Stimulated activated CD4-positive, alpha-beta T cell treated with anti-CD3 and anti-CD28 coated beads, Interleukin-15, amount 100 ng/mL, for 24 hours (primary cell): ENCODE measurements around the gene WFIKKN1.
A peak's percentile ranks its signal among the peaks of the same experiment; 100 is the strongest.

Experiments used
- DNase-seq: peaks from one replicate; pipeline ENCODE4 v3.0.0-alpha.2; 2020

Gene WFIKKN1

DNA sequence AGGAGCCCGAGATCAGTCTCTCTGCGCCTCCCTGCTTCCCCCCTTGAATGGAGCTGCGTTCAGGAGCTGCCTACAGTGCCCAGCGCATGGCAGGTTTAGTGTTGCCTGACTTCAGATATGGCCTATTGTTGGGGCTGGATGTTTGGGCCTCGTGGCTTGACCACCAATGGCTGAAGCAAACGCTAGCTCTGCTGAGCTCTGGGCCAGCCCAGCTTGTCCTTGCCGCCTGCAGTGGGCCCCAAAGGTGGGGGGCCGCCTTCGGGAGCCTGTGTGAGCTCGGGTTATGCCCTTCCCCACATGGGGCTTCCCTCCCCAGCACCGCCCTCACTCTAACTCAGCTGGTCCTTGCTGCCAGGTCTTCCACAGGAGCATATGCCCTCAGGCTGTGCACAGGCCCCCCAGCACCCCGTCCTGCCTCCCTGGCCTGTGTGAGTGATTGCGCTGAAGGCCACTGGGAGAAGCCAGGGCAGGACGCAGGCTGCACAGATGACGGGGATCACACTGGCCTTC is 7.3 kb downstream of the WFIKKN1 start:
- no peak for DNase-seq

DNA sequence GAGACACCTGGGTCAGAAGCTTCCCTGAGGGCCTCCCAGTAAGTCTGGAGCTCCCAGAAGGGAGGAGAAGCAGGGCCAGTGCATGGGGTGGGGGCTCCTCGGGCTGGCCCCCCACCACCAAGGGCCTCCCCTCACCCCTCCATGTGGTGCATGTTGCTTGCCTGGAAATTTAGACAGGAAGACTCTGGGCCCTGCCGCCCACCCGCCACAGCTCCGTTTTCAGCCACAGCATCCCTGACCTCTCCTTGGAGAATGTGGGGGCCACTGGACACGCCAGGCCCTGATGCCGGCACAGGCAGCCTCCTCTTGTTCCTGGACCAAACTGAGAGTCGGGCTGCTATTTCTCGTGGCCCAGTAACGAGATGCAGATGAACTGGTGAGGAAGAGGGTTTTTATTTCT is 8.1 kb downstream of the WFIKKN1 start:
- DNase-seq: no peak

- no peak for DNase-seq
Observed at GRCh38 chr16:640614-641013, 9.8 kb downstream of the WFIKKN1 start.

GRCh38 chr16:641326-642188 is 10.8 kb downstream of the WFIKKN1 start, which contains the start of gene MCRIP2:
TSS of gene MCRIP2 (plus strand) at chr16:641828. CDS start at chr16:641992, 164 bp downstream.
- peak; percentile 91 for DNase-seq

DNA sequence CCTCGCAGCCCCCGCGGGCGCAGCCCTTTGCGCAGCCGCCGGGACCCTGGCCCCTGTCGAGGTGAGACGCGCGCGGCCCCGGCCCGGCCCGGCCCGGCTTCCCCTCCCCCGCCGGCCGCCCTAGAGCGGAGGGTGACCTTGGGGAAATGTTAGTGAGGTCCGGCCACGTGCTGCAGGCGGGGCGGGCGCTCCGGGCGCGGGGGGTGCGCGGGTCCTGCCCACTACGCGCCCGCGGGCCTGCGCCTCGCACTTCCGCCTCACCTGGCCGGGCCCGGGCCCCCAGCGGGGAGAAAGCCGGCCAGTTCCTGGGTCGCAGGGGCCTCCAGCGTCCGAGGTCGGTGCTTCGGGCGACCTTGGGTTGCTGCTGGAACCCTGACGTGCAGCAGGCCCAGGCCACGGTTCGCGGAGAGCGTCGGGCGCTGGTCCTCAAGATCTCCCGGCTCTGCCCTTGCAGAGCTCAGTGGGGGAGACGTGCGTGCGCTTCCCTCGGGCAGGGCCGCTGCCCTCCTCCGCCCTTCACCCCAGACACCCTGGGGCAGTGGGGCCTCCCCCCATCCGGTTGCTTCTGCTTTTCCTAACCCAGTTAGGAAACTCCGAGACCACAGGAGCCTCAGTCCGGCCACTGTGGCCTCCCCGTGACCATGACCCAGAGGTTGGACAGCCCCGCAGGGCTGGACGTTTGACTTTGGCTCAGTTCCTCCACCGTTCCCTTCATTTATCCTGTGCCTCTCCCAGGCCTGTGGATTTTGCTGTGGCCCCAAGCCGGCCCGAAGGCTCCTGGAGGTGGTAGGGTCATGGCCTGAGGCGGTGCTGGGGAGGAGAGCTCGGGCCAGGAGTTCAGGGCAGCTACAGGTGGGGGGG is 11.6 kb downstream of the WFIKKN1 start:
- peak; percentile 65 for DNase-seq

- no peak for DNase-seq
Observed at GRCh38 chr16:643050-643368, 12.2 kb downstream of the WFIKKN1 start.

DNA sequence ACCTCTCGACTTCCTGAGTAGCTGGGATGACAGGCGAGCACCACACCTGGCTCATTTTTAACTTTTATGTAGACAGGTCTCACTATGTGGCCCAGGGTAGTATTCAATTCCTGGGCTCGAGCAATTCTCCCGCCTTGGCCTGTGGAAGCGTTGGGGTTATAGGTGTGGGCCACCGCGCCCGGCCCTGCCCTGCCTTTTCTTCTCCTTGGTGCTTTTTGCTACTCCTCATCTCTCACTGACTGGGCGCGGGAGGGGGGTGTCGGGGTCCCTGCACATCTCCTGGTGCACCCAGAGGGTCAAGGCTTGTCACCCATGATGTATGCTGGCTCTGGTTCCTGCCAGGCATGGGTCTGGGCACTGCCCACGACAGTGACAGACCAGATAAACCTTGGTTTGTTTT is 13.8 kb downstream of the WFIKKN1 start:
- no peak for DNase-seq

DNA sequence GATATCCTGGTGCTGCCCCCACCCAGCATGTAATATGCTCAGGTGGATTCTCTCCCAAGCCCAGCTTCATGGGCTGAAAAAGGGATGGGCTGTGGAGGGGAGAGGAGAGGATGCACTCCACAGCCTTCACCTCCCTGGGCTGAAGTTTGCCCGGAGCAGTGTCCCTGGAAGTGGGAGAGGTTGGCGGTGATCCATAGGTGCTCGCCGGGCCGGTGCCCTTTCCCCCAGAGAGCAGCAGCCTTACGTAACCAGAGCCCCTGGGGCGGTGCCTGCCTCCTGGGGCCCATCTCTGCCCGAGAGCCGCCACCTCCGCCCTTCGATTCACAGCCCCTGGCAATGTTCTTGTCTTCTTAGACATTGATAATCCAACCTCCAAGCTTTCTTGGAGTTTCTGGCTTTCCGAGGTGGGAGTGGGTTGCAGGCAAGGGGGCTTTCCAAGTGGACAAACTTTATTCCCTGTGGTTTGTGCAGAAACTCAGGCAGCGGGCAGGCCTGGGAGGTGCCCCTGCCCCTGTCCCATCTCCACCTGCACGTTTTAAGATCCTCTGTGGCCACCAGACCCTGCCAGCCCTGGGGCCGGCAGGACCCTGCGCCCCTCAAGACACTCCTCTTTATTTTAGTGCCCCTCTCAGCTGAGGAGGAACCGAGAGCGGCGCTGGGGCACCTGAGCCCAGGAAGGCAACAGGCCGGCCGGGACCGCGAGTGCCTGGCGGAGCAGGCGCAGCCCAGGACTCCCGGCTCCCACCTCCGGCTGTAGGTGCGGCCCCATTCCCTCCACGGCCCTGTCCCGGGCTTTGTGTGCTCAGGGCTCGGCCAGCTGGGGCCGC is 15.3 kb downstream of the WFIKKN1 start:
- DNase-seq: no peak

DNA sequence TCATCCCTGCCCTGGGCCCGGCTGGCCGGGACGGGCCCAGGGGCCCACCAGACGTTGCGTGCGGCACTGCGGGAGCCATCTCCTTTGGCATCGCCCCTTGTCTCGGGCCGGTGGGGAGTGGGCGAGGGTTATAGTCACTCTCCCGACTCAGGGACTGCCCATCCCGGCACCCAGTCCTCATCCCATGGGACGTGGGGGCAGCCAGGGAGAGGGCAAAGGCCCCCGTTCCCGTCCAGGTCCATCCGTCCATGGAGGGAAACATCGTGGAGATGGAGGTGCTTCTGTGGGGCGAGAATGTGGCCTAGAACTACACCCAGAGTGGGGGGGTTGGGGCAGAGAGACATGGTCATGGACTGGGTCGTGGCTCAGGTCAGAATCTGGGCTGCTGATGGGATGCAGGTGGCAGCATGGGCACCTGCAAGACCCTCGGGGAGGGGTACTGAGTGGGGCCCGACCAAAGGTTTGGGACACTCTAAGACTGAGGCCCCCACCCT is 15.9 kb downstream of the WFIKKN1 start:
- no peak for DNase-seq

- no peak for DNase-seq
Observed at GRCh38 chr16:647173-647902, 16.6 kb downstream of the WFIKKN1 start.

DNA sequence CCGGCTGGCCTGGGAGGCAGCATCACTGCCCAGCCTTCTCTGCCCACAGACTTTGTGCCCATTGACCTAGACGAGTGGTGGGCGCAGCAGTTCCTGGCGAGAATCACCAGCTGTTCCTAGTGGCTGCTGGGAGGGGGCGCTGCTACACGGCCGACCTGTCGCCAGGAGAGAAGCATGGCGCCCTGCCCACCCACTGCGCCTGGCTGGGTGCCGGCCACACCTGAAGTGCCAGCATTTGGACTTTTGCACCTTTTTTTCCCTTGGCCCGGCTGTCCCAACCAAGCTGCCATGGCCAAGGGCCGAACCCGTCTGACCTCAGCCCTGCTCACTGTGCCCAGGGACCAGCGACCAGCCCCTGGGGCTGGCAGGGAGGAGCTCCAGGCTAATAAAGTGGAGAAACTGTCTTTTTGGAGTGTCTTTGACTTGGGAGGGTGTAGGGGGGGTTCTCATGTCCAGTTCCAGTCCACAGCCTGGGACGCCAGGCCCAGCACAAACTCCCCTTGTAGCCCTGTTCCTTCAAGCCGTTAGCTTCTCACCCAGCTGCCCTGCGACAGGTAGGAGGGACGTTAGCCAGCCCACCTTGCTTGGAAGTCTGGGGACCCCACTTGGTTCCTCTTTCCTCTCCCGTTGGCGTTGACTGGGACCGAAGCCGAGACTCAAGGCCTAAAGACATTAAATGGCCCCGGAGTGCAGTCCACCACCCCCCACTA is 17.4 kb downstream of the WFIKKN1 start:
- DNase-seq: peak; percentile 76

DNA sequence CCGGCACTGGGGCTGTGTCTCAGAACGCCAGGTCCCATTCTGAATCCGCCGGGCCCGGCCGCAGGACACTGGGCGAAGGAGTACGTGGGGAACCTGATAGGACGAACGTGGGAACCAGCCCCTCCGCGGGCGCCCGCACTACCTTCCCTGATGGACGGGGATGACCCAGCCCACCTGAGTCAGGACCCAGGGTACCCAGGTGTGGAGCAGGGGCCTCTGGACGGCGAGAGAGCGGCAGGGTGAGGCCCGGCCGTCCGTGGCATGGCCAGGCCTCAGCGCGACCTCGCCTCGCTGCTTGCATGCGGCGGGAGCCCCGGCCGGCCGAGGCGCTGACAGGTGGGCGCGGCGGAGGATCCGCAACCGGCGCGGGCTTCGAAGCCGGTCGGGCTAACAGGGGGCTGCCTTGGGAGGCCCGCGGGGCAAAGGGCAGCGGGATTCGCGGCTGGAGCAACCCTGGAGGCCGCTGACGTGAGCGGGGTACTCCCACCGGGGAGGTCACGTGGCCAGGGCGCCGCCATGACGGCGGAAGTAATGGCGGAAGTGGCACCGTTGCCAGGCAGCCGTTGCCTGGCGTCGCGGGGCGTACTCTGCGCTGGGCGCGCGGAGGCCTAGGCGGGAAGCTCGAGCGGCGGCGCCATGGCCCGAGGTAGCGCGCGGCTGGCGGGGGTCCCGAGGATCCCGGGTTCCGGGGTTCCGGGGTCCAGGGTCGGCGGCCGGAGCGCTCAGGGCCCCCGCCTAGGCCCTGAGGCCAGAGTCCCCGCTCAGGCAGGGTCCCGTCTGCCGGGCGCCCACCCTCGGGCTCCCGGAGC is 18.2 kb downstream of the WFIKKN1 start, which contains the start of gene WDR90:
WDR90 (plus strand) TSS at position 585 of the 809 bp plus-strand sequence; CDS start at position 637, 52 bp downstream.
- peak; percentile 97 for DNase-seq

DNA sequence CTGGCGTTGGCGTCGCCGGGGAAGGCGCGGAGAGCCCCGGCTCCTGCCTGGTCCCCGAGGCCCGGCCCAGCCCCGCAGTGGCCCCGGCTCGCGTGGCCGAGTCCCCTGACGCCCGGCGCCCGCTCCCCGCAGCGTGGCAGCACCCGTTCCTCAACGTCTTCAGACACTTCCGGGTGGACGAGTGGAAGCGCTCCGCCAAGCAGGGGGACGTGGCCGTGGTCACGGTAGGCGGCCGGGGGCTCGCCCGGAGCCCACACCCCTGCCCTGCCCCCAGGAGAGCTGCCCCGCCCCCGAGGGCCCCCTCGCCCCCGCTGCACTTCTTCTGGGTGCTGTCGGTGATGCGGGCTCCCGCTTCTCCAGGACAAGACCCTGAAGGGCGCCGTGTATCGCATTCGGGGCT is 18.8 kb downstream of the WFIKKN1 start:
- DNase-seq: peak; percentile 53

DNA sequence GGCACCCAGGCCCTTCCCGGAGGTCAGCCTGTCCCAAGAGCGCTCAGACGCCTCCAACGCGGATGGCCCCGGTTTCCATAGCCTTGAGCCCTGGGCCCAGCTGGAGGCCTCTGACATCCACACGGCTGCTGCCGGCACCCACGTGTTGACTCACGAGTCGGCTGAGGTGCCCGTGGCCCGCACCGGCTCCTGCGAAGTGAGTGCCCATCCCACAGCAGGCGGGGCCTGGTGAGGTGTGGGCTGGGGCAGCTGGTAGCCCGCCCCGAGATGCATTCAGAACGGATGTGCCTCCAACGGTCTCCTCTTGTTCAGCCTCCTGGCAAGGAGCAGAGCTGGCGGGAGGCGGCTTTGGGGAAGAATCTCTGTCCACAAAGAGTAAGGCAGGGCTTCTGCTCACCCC is 21.1 kb downstream of the WFIKKN1 start:
- no peak for DNase-seq

- no peak for DNase-seq
Observed at GRCh38 chr16:652454-653305, 21.9 kb downstream of the WFIKKN1 start.

- no peak for DNase-seq
Observed at GRCh38 chr16:654034-654433, 23.2 kb downstream of the WFIKKN1 start.

DNA sequence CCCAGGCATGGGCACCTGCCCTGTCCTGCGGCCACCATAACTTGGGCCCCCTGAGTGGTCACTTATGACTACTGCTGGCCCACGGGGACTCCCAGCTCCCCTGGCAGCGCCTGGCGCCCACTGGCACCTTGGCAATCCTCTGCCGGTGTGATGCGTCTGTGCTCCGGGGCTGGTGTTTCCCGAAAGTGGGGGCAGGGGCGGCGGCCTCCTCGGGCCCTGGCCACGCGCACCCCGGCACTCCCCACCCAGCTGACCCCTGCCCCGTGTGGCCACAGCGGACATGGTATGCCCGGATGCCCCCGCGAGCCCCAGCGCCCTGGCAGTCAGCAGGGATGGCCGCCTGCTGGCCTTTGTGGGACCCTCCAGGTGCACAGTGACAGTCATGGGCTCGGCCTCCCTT is 26.7 kb downstream of the WFIKKN1 start:
- DNase-seq: no peak

- DNase-seq: no peak
Observed at GRCh38 chr16:658679-659571, 28.1 kb downstream of the WFIKKN1 start.
